ENCODE results near the gene TRIM15. TPM values are rescaled to one million over a fixed set of nuclear protein-coding genes. Genes with fewer than 3 reads are reported as not detected.
A peak's percentile ranks its signal among the peaks of the same experiment; 100 is the strongest.
"Not testable (repeated sequence)": the region's sequence is repeated elsewhere in the genome, so short reads cannot be mapped to it uniquely, and the experiment has no call there.

TRIM15 gene
- total RNA-seq, 1 donor from 2014 or later: not detected

- DNase-seq (no peak), ATAC-seq (ENCODE audit: poor library complexity) (no peak)
- intact Hi-C loops (cut with DNase I): no loop called here
Observed at GRCh38 chr6:30158475-30159040, 4.8 kb upstream of the TRIM15 start.

GRCh38 chr6:30160008-30160784, 3.1 kb upstream of the TRIM15 start:
- ATAC-seq (ENCODE audit: poor library complexity): no peak
- intact Hi-C loops (cut with DNase I): no loop called here

GRCh38 chr6:30160785-30161531, 2.4 kb upstream of the TRIM15 start, which contains the start of gene TRIM10:
TRIM10 (minus strand) TSS chr6:30161211; CDS start chr6:30160858, 353 bp downstream.
- ATAC-seq (ENCODE audit: poor library complexity): no peak
- intact Hi-C loops (cut with DNase I): no loop called here
- DNase-seq: no peak

More at GRCh38 chr6:30160008-30160784, 3.1 kb upstream of the TRIM15 start:
- no peak for DNase-seq

- no peak for ATAC-seq (ENCODE audit: poor library complexity)
- no peak for DNase-seq
- intact Hi-C loops (cut with DNase I): no loop called here
Observed at GRCh38 chr6:30162265-30163089, 869 bp upstream of the TRIM15 start.

GRCh38 chr6:30163918-30164654, 740 bp downstream of the TRIM15 start:
- no peak for DNase-seq
- no peak for ATAC-seq (ENCODE audit: poor library complexity)
- intact Hi-C loops (cut with DNase I): no loop called here

- intact Hi-C loops (cut with DNase I): no loop called here
- ATAC-seq (ENCODE audit: poor library complexity) (no peak), DNase-seq (no peak)
Observed at GRCh38 chr6:30164714-30165113, 1.4 kb downstream of the TRIM15 start.

GRCh38 chr6:30165238-30165637, 1.9 kb downstream of the TRIM15 start:
- DNase-seq; ATAC-seq (ENCODE audit: poor library complexity); intact Hi-C loops (cut with DNase I): not testable (repeated sequence)

GRCh38 chr6:30167101-30167500, 3.8 kb downstream of the TRIM15 start:
- DNase-seq (no peak), ATAC-seq (ENCODE audit: poor library complexity) (no peak)
- intact Hi-C loops (cut with DNase I): no loop called here

- intact Hi-C loops (cut with DNase I): no loop called here
- ATAC-seq (ENCODE audit: poor library complexity): no peak
- DNase-seq: no peak
Observed at GRCh38 chr6:30168741-30169140, 5.4 kb downstream of the TRIM15 start.

- intact Hi-C loops (cut with DNase I): no loop called here
- DNase-seq (no peak), ATAC-seq (ENCODE audit: poor library complexity) (peak; percentile 73)
Observed at GRCh38 chr6:30169658-30170614, 6.6 kb downstream of the TRIM15 start.

- intact Hi-C loops (cut with DNase I): no loop called here
- DNase-seq (no peak), ATAC-seq (ENCODE audit: poor library complexity) (peak; percentile 39)
Observed at GRCh38 chr6:30171677-30172471, 8.5 kb downstream of the TRIM15 start.

GRCh38 chr6:30172681-30173080, 9.3 kb downstream of the TRIM15 start:
- no peak for DNase-seq
- intact Hi-C loops (cut with DNase I): no loop called here
- no peak for ATAC-seq (ENCODE audit: poor library complexity)

GRCh38 chr6:30175765-30176164, 12.4 kb downstream of the TRIM15 start:
- intact Hi-C loops (cut with DNase I): no loop called here
- no peak for ATAC-seq (ENCODE audit: poor library complexity)
- DNase-seq: no peak

- intact Hi-C loops (cut with DNase I): no loop called here
Observed at GRCh38 chr6:30178837-30179236, 15.5 kb downstream of the TRIM15 start.

GRCh38 chr6:30180145-30180544, 16.8 kb downstream of the TRIM15 start:
- no peak for ATAC-seq (ENCODE audit: poor library complexity)
- intact Hi-C loops (cut with DNase I): no loop called here
- DNase-seq: no peak

More at GRCh38 chr6:30178837-30179236, 15.5 kb downstream of the TRIM15 start:
- ATAC-seq (ENCODE audit: poor library complexity): no peak
- DNase-seq: no peak

- ATAC-seq (ENCODE audit: poor library complexity): no peak
- intact Hi-C loops (cut with DNase I): no loop called here
- DNase-seq: no peak
Observed at GRCh38 chr6:30184417-30185031, 21.2 kb downstream of the TRIM15 start.
